ENCODE data around the gene THSD7A.
A peak's percentile ranks its signal among the peaks of the same experiment; 100 is the strongest.

Gene THSD7A

GRCh38 chr7:11410656-11411644 lies 421.0 kb downstream of the THSD7A start:
- DNase-seq (ENCODE audit: low read depth in 2 of 2), result no peak

GRCh38 chr7:11404355-11404754 lies 427.6 kb downstream of the THSD7A start:
- DNase-seq (ENCODE audit: low read depth in 2 of 2), result no peak

GRCh38 chr7:11403781-11404180 lies 428.2 kb downstream of the THSD7A start:
- DNase-seq (ENCODE audit: low read depth in 2 of 2), result no peak

- DNase-seq (ENCODE audit: low read depth in 2 of 2), result no peak
These were observed 437.6 kb downstream of the THSD7A start for GRCh38 chr7:11394438-11394837.

GRCh38 chr7:11379641-11380040 lies 452.4 kb downstream of the THSD7A start:
- no peak for DNase-seq (ENCODE audit: low read depth in 2 of 2)

GRCh38 chr7:11376529-11376928 lies 455.5 kb downstream of the THSD7A start:
- no peak for DNase-seq (ENCODE audit: low read depth in 2 of 2)

- DNase-seq (ENCODE audit: low read depth in 2 of 2), result no peak
These were observed 457.4 kb downstream of the THSD7A start for GRCh38 chr7:11374629-11375028.

- DNase-seq (ENCODE audit: low read depth in 2 of 2), result no peak
These were observed 458.4 kb downstream of the THSD7A start for GRCh38 chr7:11373546-11374142.

- no peak for DNase-seq (ENCODE audit: low read depth in 2 of 2)
These were observed 462.3 kb downstream of the THSD7A start for GRCh38 chr7:11369696-11370095.

- no peak for DNase-seq (ENCODE audit: low read depth in 2 of 2)
These were observed 465.9 kb downstream of the THSD7A start for GRCh38 chr7:11366118-11366517.

- no peak for DNase-seq (ENCODE audit: low read depth in 2 of 2)
These were observed 473.4 kb downstream of the THSD7A start for GRCh38 chr7:11358637-11359036.

GRCh38 chr7:11355399-11356005 lies 476.5 kb downstream of the THSD7A start:
- DNase-seq (ENCODE audit: low read depth in 2 of 2), result no peak

- no peak for DNase-seq (ENCODE audit: low read depth in 2 of 2)
These were observed 485.7 kb downstream of the THSD7A start for GRCh38 chr7:11346302-11346701.

- peak in 1 of 2 experiments; percentile 23 for DNase-seq (ENCODE audit: low read depth in 2 of 2)
These were observed 486.4 kb downstream of the THSD7A start for GRCh38 chr7:11345621-11346020.

GRCh38 chr7:11343818-11344413 lies 488.1 kb downstream of the THSD7A start:
- no peak for DNase-seq (ENCODE audit: low read depth in 2 of 2)

- DNase-seq (ENCODE audit: low read depth in 2 of 2), result no peak
These were observed 488.9 kb downstream of the THSD7A start for GRCh38 chr7:11343136-11343535.

GRCh38 chr7:11341285-11341944 lies 490.6 kb downstream of the THSD7A start:
- DNase-seq (ENCODE audit: low read depth in 2 of 2), result peak in 1 of 2 experiments; percentile 7

- DNase-seq (ENCODE audit: low read depth in 2 of 2), result no peak
These were observed 495.6 kb downstream of the THSD7A start for GRCh38 chr7:11336432-11336831.

GRCh38 chr7:11335947-11336346 lies 496.1 kb downstream of the THSD7A start:
- no peak for DNase-seq (ENCODE audit: low read depth in 2 of 2)

GRCh38 chr7:11332865-11333228 lies 499.2 kb downstream of the THSD7A start:
- DNase-seq (ENCODE audit: low read depth in 2 of 2), result no peak

GRCh38 chr7:11332186-11332864 lies 499.7 kb downstream of the THSD7A start:
- DNase-seq (ENCODE audit: low read depth in 2 of 2), result no peak

Data from fibroblast of skin of left biceps (primary cell).